Body of pancreas (tissue), 4 donors: ENCODE measurements around the gene RCOR1. TPM values are rescaled to one million over a fixed set of nuclear protein-coding genes. Genes with fewer than 3 reads are reported as not detected.

Source experiments
- ATAC-seq: fragments of 150-250 bp; one replicate; pipeline ENCODE4 v1.9.1; 2016
- DNase-seq, 4 donors: peaks; one replicate each; pipeline ENCODE4 v3.0.0-alpha.2; 2019
- H3K27ac ChIP-seq, 4 donors: fragments of 200-600 bp; sonication (generic); 1 replicate in 3 of 4; 2 replicates in 1 of 4; pipeline versions ENCODE4 v1.5.1 to v1.6.1; 2016 to 2019; ENCODE audit warnings: mild to moderate bottlenecking in 1 of 4, mixed read lengths in 1 of 4, moderate library complexity in 1 of 4
- H3K27me3 ChIP-seq, 2 donors: fragments of 200-600 bp; sonication (generic); one replicate each; pipeline ENCODE4 v1.6.0; 2016; ENCODE audit warnings: mild to moderate bottlenecking in 1 of 2
- H3K36me3 ChIP-seq, 2 donors: fragments of 200-600 bp; sonication (generic); replicated peaks in 1 of 2; 2 replicates each; pipeline ENCODE4 v1.5.1; 2016; ENCODE audit warnings: low read depth in 2 of 2; ENCODE audit not compliant: insufficient read depth in 1 of 2
- H3K4me1 ChIP-seq: fragments of 200-600 bp; sonication (generic); one replicate; pipeline ENCODE4 v1.6.0; 2016
- H3K4me3 ChIP-seq, 2 donors: fragments of 200-600 bp; sonication (generic); 1 replicate in 1 of 2; 2 replicates in 1 of 2; pipeline ENCODE4 v1.5.1; 2016 to 2019
- H3K9me3 ChIP-seq, 3 donors: fragments of 200-600 bp; sonication (generic); 1 replicate in 2 of 3; 2 replicates in 1 of 3; pipeline ENCODE4 v1.5.1; 2016
- POLR2A ChIP-seq, 3 donors: fragments of 450-650 bp; IDR thresholded peaks; one replicate each; pipeline ENCODE4 v1.6.1; 2016; ENCODE audit warnings: antibody characterized with exemption in 3 of 3, mild to moderate bottlenecking in 2 of 3
- WGBS, 2 donors: methylation state at CpG; one replicate each; pipeline ENCODE4 v1.1.5; 2017; 5-methylcytosine and 5-hydroxymethylcytosine counted together
- intact Hi-C: fragments of 100-400 bp; cut with DNase I; formaldehyde crosslinking; loops from one replicate; pipeline ENCODE4 v1.15.1; 2023
- total RNA-seq, 2 donors: library from RNA; depleted of rRNA; stranded (reverse); fragments of >200 nt; gene quantifications; one replicate each; pipeline ENCODE4 v1.1.0, GENCODE V29; 2016
- TF ChIP-seq, protein P1 (sequence below), 7 experiments: fragments of 450-650 bp in 4 of 7; fragments of 200-600 bp in 3 of 7; sonication (generic) in 3 of 7; IDR thresholded peaks; one replicate each; pipeline ENCODE4 v1.5.1; 2016 to 2019; ENCODE audit warnings: antibody characterized with exemption in 7 of 7

The RCOR1 gene
- total RNA-seq, 2 donors from 2014 or later = 6.3 to 6.7 TPM

DNA sequence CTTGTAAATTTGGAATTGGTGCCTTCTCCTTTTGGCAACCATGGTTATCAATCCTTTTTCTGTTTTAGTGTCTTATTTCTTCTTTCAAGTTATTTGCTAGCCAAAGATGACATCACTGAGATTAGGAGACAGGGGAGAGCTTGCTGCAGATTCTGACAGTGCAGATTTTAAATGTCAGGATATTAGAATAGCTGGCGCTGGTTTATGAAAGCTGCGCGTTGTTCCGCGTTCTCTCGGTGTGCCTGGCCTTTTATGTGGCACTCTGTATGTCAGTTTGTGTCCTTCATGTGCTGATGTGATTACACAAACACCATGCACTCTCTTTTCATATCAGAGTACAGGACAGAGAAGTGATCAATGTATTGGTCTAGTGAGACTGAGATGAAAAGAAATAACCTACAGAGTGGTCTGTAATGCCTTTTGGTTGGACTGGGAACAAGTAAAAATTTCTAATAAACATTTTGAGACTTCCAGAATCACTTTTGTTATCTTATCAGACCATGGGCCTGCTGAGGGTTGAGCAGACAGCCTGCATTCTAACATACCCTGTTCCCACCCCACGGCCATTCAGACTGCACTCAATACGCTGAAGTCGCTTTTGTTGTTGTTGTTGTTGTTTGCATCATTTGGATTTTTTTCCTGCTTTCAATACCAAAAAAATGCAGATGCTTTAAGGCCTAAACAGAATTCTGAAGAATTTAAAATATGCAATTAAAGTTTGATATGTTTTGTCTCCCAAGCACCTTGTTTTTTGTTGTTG is 135.1 kb downstream of the RCOR1 start:
- H3K27me3 ChIP-seq = no peaks in the 10 kb centered on the region
- DNase-seq (no peak), ATAC-seq (no peak)
- H3K9me3 ChIP-seq = no peaks in the 10 kb centered on the region
- WGBS, 2 donors = 92 to 93% methylated on average over 9 of the region's 9 CpGs
- H3K27ac ChIP-seq = no peak overlapping the region
- peaks cover 4% of the 10 kb centered on the region in 2 donors for H3K36me3 ChIP-seq
- TF ChIP-seq, protein P1, sequence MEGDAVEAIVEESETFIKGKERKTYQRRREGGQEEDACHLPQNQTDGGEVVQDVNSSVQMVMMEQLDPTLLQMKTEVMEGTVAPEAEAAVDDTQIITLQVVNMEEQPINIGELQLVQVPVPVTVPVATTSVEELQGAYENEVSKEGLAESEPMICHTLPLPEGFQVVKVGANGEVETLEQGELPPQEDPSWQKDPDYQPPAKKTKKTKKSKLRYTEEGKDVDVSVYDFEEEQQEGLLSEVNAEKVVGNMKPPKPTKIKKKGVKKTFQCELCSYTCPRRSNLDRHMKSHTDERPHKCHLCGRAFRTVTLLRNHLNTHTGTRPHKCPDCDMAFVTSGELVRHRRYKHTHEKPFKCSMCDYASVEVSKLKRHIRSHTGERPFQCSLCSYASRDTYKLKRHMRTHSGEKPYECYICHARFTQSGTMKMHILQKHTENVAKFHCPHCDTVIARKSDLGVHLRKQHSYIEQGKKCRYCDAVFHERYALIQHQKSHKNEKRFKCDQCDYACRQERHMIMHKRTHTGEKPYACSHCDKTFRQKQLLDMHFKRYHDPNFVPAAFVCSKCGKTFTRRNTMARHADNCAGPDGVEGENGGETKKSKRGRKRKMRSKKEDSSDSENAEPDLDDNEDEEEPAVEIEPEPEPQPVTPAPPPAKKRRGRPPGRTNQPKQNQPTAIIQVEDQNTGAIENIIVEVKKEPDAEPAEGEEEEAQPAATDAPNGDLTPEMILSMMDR (IDR thresholded peaks at IDR 0.05) = no peak
- no peak for TF ChIP-seq POLR2A (IDR thresholded peaks at IDR 0.05)
- H3K4me1 ChIP-seq = no peaks in the 10 kb centered on the region
- no peak overlapping the region for H3K4me3 ChIP-seq
- intact Hi-C loops = no loop called here

DNA sequence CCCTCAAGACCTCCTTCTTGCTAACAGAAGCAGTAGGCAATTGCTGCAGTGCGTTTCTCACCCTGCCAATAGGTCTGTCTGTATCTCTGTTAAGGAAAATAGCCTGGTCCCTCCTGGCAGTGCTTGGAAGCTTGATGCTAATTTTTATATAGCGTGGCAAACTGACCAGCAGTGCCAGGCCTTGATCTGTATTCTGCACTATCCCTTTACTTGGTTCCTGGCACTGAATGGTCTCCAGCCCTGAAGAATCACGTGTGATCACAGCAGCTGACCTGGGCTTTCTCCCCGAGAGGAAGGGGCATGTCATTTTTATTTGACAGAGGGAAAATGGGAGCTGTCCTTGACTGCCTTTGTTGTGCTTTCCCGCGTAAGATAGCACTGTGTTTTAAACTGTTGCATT is 136.1 kb downstream of the RCOR1 start:
- TF ChIP-seq, protein P1 (IDR thresholded peaks at IDR 0.05) = no peak
- no peak for TF ChIP-seq POLR2A (IDR thresholded peaks at IDR 0.05)
- no peak overlapping the region for H3K4me3 ChIP-seq
- ATAC-seq (no peak), DNase-seq (no peak)
- H3K4me1 ChIP-seq = no peaks in the 10 kb centered on the region
- H3K27ac ChIP-seq = no peak overlapping the region
- H3K9me3 ChIP-seq = no peaks in the 10 kb centered on the region
- intact Hi-C loops = no loop called here
- H3K36me3 ChIP-seq = no peaks in the 10 kb centered on the region
- 69 to 84% methylated on average over 5 to 6 of the region's 6 CpGs for WGBS, 2 donors
- H3K27me3 ChIP-seq = no peaks in the 10 kb centered on the region

DNA sequence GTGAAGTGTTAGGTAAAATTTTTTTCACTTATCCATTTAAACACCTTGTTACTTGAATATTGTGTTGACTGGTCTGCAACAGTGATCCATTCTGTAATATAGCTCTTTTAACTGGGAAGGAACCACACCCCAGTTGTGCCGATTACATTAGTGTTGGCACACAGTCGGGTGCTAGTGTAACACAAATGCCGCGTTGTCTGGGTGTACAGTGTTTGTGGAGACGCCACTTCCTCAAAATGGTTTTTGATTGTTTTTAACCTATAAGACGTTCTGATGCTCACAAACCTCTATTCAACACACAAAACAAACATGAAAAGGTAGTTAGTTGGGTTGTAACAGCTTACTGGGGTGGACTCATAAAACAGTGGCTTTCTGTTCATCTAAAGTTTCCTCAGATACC is 136.8 kb downstream of the RCOR1 start:
- no peak for TF ChIP-seq POLR2A (IDR thresholded peaks at IDR 0.05)
- TF ChIP-seq, protein P1 (IDR thresholded peaks at IDR 0.05) = no peak
- intact Hi-C loops = no loop called here
- no peak for DNase-seq
- Histone ChIP-seq H3K36me3 (no peaks in the 10 kb centered on the region), H3K4me3 (no peak overlapping the region), H3K9me3 (no peaks in the 10 kb centered on the region), H3K27me3 (no peaks in the 10 kb centered on the region), H3K27ac (no peak overlapping the region), H3K4me1 (no peaks in the 10 kb centered on the region)
- no peak for ATAC-seq
- WGBS, 2 donors = 78 to 87% methylated on average over 6 of the region's 6 CpGs

DNA sequence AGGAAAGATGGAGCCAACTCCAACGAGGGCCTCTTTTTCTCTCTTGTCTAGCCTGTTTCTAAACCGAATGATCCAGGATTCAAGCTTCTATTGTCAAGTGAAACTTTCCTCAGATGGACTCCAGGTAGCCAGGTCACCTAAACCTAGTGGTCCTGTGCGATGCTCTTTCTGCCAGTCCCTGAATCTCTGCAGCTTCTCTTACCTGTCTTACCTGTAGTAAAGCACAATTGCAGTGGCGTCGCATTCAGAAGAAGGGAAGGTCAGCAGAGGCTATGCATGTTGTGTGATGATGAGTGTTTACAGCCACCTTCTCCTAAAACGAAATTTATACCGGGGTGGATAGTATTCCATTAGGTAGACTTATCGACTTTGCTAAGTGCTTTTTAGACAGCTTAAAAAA is 137.4 kb downstream of the RCOR1 start:
- no peak for DNase-seq
- TF ChIP-seq POLR2A (IDR thresholded peaks at IDR 0.05) = no peak
- TF ChIP-seq, protein P1 (IDR thresholded peaks at IDR 0.05) = no peak
- Histone ChIP-seq H3K9me3 (no peaks in the 10 kb centered on the region), H3K27me3 (no peaks in the 10 kb centered on the region), H3K4me1 (no peaks in the 10 kb centered on the region), H3K4me3 (no peak overlapping the region), H3K27ac (no peak overlapping the region), H3K36me3 (no peaks in the 10 kb centered on the region)
- 90 to 93% methylated on average over 8 of the region's 8 CpGs for WGBS, 2 donors
- intact Hi-C loops = no loop called here
- no peak for ATAC-seq
